HCT116 (cell line): ENCODE data around the gene LSP1. TPM values are rescaled to one million over a fixed set of nuclear protein-coding genes. Genes with fewer than 3 reads are reported as not detected.

Experiments used
- ATAC-seq: fragments of 200-7000 bp; cut with Tn5 transposase; 2 replicates; pipeline ENCODE4 v1.9.1; 2020; ENCODE audit warnings: mild to moderate bottlenecking, moderate library complexity
- BruUV-seq: library from RNA; stranded (reverse); fragments of 400-500 nt; replicated peaks from 2 replicates; lab custom pipeline; 2021; lab: Mats Ljungman, UMichigan
- CTCF ChIA-PET: fragments of 300-600 bp; sonication (Branson Sonifier 250); formaldehyde crosslinking; loops from one replicate; lab custom pipeline; 2021; ENCODE audit warnings: antibody characterized with exemption; lab: Charles Lee
- POLR2A ChIA-PET: fragments of 300-600, 350-600 bp; sonication (Branson Sonifier 250); formaldehyde crosslinking; loops from one replicate; lab custom pipeline; 2021; ENCODE audit warnings: antibody characterized with exemption; lab: Charles Lee
- RAD21 ChIA-PET, 2 experiments: fragments of 300-600 bp; sonication (Branson Sonifier 250); formaldehyde crosslinking; loops; one replicate each; lab custom pipeline; 2023; ENCODE audit warnings: low total read pairs in 2 of 2; ENCODE audit not compliant: uncharacterized antibody in 2 of 2, unreplicated experiment in 2 of 2, low non-redundant PET in 1 of 2; lab: Charles Lee
- DNase-seq: peaks from one replicate; pipeline ENCODE4 v3.0.0-alpha.2; 2010; ENCODE audit warnings: low read depth, low spot score
- H2AFZ ChIP-seq: fragments of 200-600 bp; shearing (Covaris generic), sonication (generic); 2 replicates; pipeline ENCODE4 v1.6.1; 2017; ENCODE audit warnings: low read depth, mixed run types, mixed read lengths, antibody characterized with exemption, low read length; ENCODE audit not compliant: poor library complexity, severe bottlenecking
- H3K27ac ChIP-seq: 2 replicates; pipeline ENCODE4 v1.5.1; 2012; ENCODE audit warnings: low read depth, low read length
- H3K27me3 ChIP-seq: fragments of 200-600 bp; sonication (generic); 2 replicates; pipeline ENCODE4 v1.6.1; 2016; ENCODE audit warnings: mixed run types, low read length, mixed read lengths; ENCODE audit not compliant: insufficient read depth
- H3K36me3 ChIP-seq, 2 experiments: fragments of 200-500 bp in 1 of 2; fragments of 200-600 bp in 1 of 2; sonication (Bioruptor generic) in 1 of 2; sonication (generic) in 1 of 2; 2 replicates each; pipeline versions ENCODE4 v1.5.1 to v1.6.1; 2014 to 2016; ENCODE audit warnings: low read length in 2 of 2, inconsistent platforms in 1 of 2, mixed read lengths in 1 of 2, mixed run types in 1 of 2; ENCODE audit not compliant: insufficient read depth in 2 of 2, control insufficient read depth in 1 of 2
- H3K4me1 ChIP-seq, 2 experiments: fragments of 200-600 bp in 1 of 2; sonication (generic) in 1 of 2; 2 replicates each; pipeline versions ENCODE4 v1.5.1 to v1.6.1; 2012 to 2017; ENCODE audit warnings: low read length in 2 of 2, inconsistent platforms in 1 of 2, mild to moderate bottlenecking in 1 of 2, mixed read lengths in 1 of 2, mixed run types in 1 of 2, moderate library complexity in 1 of 2; ENCODE audit not compliant: insufficient read depth in 2 of 2, control insufficient read depth in 1 of 2
- H3K4me2 ChIP-seq: fragments of 200-600 bp; sonication (generic); 2 replicates; pipeline ENCODE4 v1.6.1; 2017; ENCODE audit warnings: mixed run types, low read length, mixed read lengths
- H3K4me3 ChIP-seq, 2 experiments: fragments of 200-600 bp in 1 of 2; sonication (generic) in 1 of 2; replicated peaks in 1 of 2; 2 replicates each; pipeline ENCODE4 v1.5.1; 2011 to 2016; ENCODE audit warnings: low read length in 2 of 2, control low read depth in 1 of 2, low read depth in 1 of 2, mild to moderate bottlenecking in 1 of 2, mixed read lengths in 1 of 2, mixed run types in 1 of 2
- H3K79me2 ChIP-seq: fragments of 200-600 bp; sonication (generic); 2 replicates; pipeline ENCODE4 v1.6.1; 2017; ENCODE audit warnings: mild to moderate bottlenecking, mixed run types, low read length, moderate library complexity, mixed read lengths; ENCODE audit not compliant: insufficient read depth
- H3K9ac ChIP-seq: fragments of 200-600 bp; sonication (generic); 2 replicates; pipeline ENCODE4 v1.6.1; 2016; ENCODE audit warnings: low read length, mixed read lengths
- H3K9me2 ChIP-seq: fragments of 200-600 bp; sonication (generic), shearing (Covaris generic); 2 replicates; pipeline ENCODE4 v1.6.1; 2017; ENCODE audit warnings: mixed run types, mild to moderate bottlenecking, moderate library complexity; ENCODE audit not compliant: insufficient read depth
- H3K9me3 ChIP-seq, 2 experiments: fragments of 200-500 bp in 1 of 2; fragments of 200-600 bp in 1 of 2; sonication (Bioruptor generic) in 1 of 2; sonication (generic) in 1 of 2; 2 replicates each; pipeline ENCODE4 v1.6.1; 2014 to 2017; ENCODE audit warnings: low read length in 2 of 2, mixed read lengths in 2 of 2, inconsistent platforms in 1 of 2, low read depth in 1 of 2, mild to moderate bottlenecking in 1 of 2, mixed run types in 1 of 2, moderate library complexity in 1 of 2; ENCODE audit not compliant: control insufficient read depth in 1 of 2, insufficient read depth in 1 of 2
- H4K20me1 ChIP-seq: fragments of 200-600 bp; sonication (generic), shearing (Covaris generic); 2 replicates; pipeline ENCODE4 v1.6.1; 2017; ENCODE audit warnings: mixed run types, mild to moderate bottlenecking, moderate library complexity; ENCODE audit not compliant: insufficient read depth
- CBX3 ChIP-seq: IDR thresholded peaks from 2 replicates; pipeline ENCODE4 v1.6.1; 2012; ENCODE audit warnings: low read depth
- CTCF ChIP-seq, 3 experiments: fragments of 200-600 bp in 1 of 3; sonication (generic) in 1 of 3; IDR thresholded peaks in 2 of 3; conservative IDR thresholded peaks in 1 of 3; 2 replicates each; pipeline ENCODE4 v1.5.1; 2012 to 2017; ENCODE audit warnings: low read depth in 2 of 3, low read length in 2 of 3, antibody characterized with exemption in 1 of 3, borderline replicate concordance in 1 of 3, control low read depth in 1 of 3, mild to moderate bottlenecking in 1 of 3, mixed read lengths in 1 of 3, mixed run types in 1 of 3, moderate library complexity in 1 of 3; ENCODE audit not compliant: insufficient read depth in 1 of 3
- ELF1 ChIP-seq: IDR thresholded peaks from 2 replicates; pipeline ENCODE4 v1.6.1; 2012; ENCODE audit warnings: low read depth, borderline replicate concordance
- EZH2 ChIP-seq: fragments of 200-600 bp; sonication (generic); IDR thresholded peaks from 2 replicates; pipeline ENCODE4 v1.6.1; 2017; ENCODE audit warnings: antibody characterized with exemption, mixed run types
- EZH2phosphoT487 ChIP-seq: fragments of 200-600 bp; IDR thresholded peaks from 2 replicates; pipeline ENCODE4 v1.6.1; 2018; ENCODE audit warnings: antibody characterized with exemption, borderline replicate concordance
- RAD21 ChIP-seq: IDR thresholded peaks from 2 replicates; pipeline ENCODE4 v1.6.1; 2012; ENCODE audit warnings: low read depth, mild to moderate bottlenecking
- YY1 ChIP-seq: IDR thresholded peaks from 2 replicates; pipeline ENCODE4 v1.6.1; 2011; ENCODE audit warnings: low read length, low read depth, moderate library complexity, mild to moderate bottlenecking; ENCODE audit not compliant: insufficient replicate concordance; ENCODE audit errors: extremely low read depth
- intact Hi-C: fragments of 100-400 bp; cut with micrococcal nuclease; formaldehyde crosslinking; loops from 2 replicates; pipeline ENCODE4 v1.10.0; 2022
- total RNA-seq: library from RNA; stranded (reverse); gene quantifications from one replicate; pipeline ENCODE4 v1.2.1, GENCODE V29; 2021; ENCODE audit not compliant: unreplicated experiment

Gene LSP1
- total RNA-seq, 1 experiment from 2014 or later, result 1.3 TPM

- Histone ChIP-seq H3K9me2 (no peaks in the 10 kb centered on the region), H3K27me3 (no peaks in the 10 kb centered on the region), H3K79me2 (no peaks in the 10 kb centered on the region), H2AFZ (no peak overlapping the region), H3K27ac (no peak overlapping the region), H3K4me3 (no peak overlapping the region), H3K9me3 (no peaks in the 10 kb centered on the region), H4K20me1 (no peaks in the 10 kb centered on the region), H3K4me2 (no peak overlapping the region), H3K4me1 (peaks cover 0 to 4% of the 10 kb centered on the region in 2 experiments; a peak in 1 of 4 replicates), H3K9ac (no peak overlapping the region), H3K36me3 (no peaks in the 10 kb centered on the region)
- POLR2A ChIA-PET, result no interaction called here
- RAD21 ChIA-PET, result no interaction called here
- CTCF ChIA-PET, result no interaction called here
- TF ChIP-seq ELF1 (no peak), CTCF (IDR thresholded peaks at IDR 0.05 in 2 of 3, conservative IDR thresholded peaks at IDR 0.05 in 1 of 3; ENCODE audit: borderline replicate concordance in 1 of 3, insufficient read depth in 1 of 3, low read depth in 2 of 3, low read length in 2 of 3) (no peak), EZH2phosphoT487 (no peak), EZH2 (no peak), CBX3 (no peak), RAD21 (no peak), YY1 (no peak)
- no TSS peak for BruUV-seq
- ATAC-seq (no peak), DNase-seq (no peak)
- intact Hi-C loops, result no loop called here
These were observed 25.5 kb downstream of the LSP1 start for GRCh38 chr11:1878137-1879031.
